ENCODE results near the gene PDPN.

The PDPN gene

DNA sequence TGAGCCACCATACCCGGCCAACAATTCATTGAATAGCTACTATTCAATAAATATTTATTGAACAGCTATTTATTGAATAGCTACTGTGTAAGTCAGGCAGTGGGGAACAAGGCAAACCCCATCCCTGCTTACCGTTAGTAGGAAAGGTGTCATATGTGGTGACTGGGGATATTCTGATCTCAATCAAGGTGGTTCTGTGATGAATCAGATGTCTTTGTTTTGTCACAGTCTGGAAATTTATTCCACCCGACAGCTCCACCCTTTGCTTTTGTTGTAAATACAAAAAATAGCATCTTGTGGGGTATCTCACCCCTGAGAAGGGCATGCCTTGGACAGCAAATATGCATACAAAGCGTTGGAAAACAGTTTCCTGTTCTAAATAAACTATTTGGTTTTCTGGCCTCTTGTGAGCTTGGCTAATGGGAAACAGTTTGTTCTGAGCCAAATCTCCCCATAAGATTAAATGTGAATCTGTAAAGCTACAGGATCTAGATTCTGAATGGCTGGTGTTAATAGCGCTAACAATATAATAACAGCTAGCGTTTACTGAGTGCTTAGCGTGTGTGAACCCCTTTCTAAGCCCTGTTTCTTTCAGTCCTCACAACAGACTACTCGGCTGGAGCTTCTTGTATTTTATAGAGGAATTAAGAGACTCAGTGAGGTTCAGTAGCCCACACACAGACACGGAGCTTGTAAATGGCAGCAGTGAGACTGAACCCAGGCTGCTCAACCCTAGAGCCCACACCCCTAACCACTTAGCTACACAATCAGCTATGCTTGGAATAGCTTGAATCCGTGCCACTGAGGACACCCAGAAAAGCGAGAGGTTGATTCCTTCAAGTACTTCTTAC is 5.5 kb downstream of the PDPN start:
- H3K4me3 ChIP-seq (ENCODE audit: low read depth, low read length) = no peak overlapping the region
- TF ChIP-seq, protein P1, sequence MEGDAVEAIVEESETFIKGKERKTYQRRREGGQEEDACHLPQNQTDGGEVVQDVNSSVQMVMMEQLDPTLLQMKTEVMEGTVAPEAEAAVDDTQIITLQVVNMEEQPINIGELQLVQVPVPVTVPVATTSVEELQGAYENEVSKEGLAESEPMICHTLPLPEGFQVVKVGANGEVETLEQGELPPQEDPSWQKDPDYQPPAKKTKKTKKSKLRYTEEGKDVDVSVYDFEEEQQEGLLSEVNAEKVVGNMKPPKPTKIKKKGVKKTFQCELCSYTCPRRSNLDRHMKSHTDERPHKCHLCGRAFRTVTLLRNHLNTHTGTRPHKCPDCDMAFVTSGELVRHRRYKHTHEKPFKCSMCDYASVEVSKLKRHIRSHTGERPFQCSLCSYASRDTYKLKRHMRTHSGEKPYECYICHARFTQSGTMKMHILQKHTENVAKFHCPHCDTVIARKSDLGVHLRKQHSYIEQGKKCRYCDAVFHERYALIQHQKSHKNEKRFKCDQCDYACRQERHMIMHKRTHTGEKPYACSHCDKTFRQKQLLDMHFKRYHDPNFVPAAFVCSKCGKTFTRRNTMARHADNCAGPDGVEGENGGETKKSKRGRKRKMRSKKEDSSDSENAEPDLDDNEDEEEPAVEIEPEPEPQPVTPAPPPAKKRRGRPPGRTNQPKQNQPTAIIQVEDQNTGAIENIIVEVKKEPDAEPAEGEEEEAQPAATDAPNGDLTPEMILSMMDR (IDR thresholded peaks at IDR 0.05; ENCODE audit: low read depth, low read length) = no peak
- in situ Hi-C loops (cut with HindIII; ENCODE audit: low sequenced_read_pairs) = no loop called here
- DNase-seq (ENCODE audit: low read depth, low spot score) = no peak

DNA sequence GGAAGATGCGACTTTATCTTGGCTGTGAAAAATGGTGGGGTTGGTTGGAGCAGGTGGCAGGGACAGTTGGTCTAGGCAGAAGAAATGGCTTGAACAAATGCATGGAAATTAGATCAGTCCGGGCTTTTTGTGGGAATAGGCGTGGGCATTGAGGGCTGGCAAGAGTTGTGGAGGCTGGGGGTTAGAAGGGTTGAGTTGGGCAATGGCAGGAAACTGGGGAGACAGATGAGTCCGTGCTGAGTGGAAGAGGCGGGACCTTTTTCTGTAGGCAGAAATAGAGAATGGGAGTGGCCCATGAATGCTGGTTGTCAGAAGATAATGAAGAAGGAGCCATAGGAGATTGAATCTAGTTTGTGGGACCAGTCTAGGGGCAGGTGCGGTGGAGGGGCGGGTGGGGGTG is 6.9 kb downstream of the PDPN start:
- in situ Hi-C loops (cut with HindIII; ENCODE audit: low sequenced_read_pairs) = no loop called here
- H3K4me3 ChIP-seq (ENCODE audit: low read depth, low read length) = no peak overlapping the region
- TF ChIP-seq, protein P1 (IDR thresholded peaks at IDR 0.05; ENCODE audit: low read depth, low read length) = no peak
- no peak for DNase-seq (ENCODE audit: low read depth, low spot score)

DNA sequence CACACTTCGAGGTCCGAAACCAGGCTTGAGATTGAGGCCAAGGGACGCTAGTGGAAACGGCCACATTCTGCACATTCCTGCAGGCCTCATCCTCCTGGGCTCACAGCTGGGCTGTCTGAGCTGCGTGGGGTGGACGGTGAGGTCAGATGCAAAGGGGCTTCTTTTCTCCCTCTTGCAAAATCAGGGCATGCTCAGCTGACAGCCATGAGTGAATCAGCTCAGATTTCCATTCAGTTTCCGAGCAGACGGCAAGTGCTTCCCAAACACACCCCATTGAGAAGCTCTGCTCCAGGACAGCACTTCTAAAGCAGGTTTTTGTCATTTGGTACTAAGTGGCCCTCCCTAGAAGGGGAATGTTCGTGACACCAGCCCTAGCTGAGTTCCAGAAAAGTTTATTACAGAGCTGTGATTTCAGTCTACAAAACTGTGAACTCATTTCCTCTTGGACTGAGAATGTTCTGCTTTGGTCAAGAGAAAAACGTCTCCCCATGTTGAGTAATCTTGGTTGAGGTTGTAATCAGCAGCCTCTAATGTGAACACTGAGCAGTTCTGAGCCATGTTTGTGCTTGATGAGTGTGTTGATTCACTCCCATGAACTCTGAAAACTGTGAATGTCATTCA is 10.0 kb downstream of the PDPN start:
- TF ChIP-seq, protein P1 (IDR thresholded peaks at IDR 0.05; ENCODE audit: low read depth, low read length) = no peak
- peak; percentile 82 for DNase-seq (ENCODE audit: low read depth, low spot score)
- H3K4me3 ChIP-seq (ENCODE audit: low read depth, low read length) = no peak overlapping the region
- in situ Hi-C loops (cut with HindIII; ENCODE audit: low sequenced_read_pairs) = no loop called here

GRCh38 chr1:13595411-13595810 is 11.8 kb downstream of the PDPN start:
- H3K4me3 ChIP-seq (ENCODE audit: low read depth, low read length) = no peak overlapping the region
- TF ChIP-seq, protein P1 (IDR thresholded peaks at IDR 0.05; ENCODE audit: low read depth, low read length) = no peak
- in situ Hi-C loops (cut with HindIII; ENCODE audit: low sequenced_read_pairs) = no loop called here
- no peak for DNase-seq (ENCODE audit: low read depth, low spot score)

DNA sequence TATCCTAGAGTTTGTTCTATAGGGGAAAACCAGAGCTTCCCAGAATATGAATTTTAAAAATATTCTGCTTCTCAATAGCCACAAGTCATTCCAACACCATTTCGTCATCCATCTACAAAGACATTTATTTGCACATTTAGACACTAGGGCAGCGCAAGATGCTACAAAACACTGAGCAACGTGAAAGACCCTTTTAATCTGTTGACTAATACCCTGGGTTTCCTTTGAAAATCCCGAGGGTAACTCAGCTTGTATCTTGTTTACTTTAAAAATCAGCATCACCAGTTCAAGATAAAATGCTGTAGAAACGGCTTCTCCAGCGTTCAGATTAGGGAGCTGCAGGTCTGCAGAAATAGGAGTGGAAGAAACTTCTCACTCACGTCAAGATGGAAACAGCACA is 13.5 kb downstream of the PDPN start:
- TF ChIP-seq, protein P1 (IDR thresholded peaks at IDR 0.05; ENCODE audit: low read depth, low read length) = no peak
- no peak overlapping the region for H3K4me3 ChIP-seq (ENCODE audit: low read depth, low read length)
- in situ Hi-C loops (cut with HindIII; ENCODE audit: low sequenced_read_pairs) = no loop called here
- DNase-seq (ENCODE audit: low read depth, low spot score) = no peak

- TF ChIP-seq, protein P1 (IDR thresholded peaks at IDR 0.05; ENCODE audit: low read depth, low read length) = no peak
- in situ Hi-C loops (cut with HindIII; ENCODE audit: low sequenced_read_pairs) = no loop called here
- no peak overlapping the region for H3K4me3 ChIP-seq (ENCODE audit: low read depth, low read length)
- DNase-seq (ENCODE audit: low read depth, low spot score) = no peak
Observed at GRCh38 chr1:13600762-13601453, 17.3 kb downstream of the PDPN start.
